ENCODE measurements around the gene MAPK11.

The MAPK11 gene

GRCh38 chr22:50271519-50271970 lies 1.4 kb upstream of the MAPK11 start:
- DNase-seq (ENCODE audit: low read depth): peak; percentile 59
- H3K4me3 ChIP-seq (replicated peaks; ENCODE audit: low read depth, low read length): peak overlapping the region; percentile 57
- TF ChIP-seq CTCF (IDR thresholded peaks at IDR 0.05; ENCODE audit: low read length, missing control alignments): no peak

- H3K4me3 ChIP-seq (replicated peaks; ENCODE audit: low read depth, low read length): peak overlapping the region; percentile 57
- TF ChIP-seq CTCF (IDR thresholded peaks at IDR 0.05; ENCODE audit: low read length, missing control alignments): no peak
- peak; percentile 71 for DNase-seq (ENCODE audit: low read depth)
These were observed 650 bp upstream of the MAPK11 start for GRCh38 chr22:50270666-50271394.

DNA sequence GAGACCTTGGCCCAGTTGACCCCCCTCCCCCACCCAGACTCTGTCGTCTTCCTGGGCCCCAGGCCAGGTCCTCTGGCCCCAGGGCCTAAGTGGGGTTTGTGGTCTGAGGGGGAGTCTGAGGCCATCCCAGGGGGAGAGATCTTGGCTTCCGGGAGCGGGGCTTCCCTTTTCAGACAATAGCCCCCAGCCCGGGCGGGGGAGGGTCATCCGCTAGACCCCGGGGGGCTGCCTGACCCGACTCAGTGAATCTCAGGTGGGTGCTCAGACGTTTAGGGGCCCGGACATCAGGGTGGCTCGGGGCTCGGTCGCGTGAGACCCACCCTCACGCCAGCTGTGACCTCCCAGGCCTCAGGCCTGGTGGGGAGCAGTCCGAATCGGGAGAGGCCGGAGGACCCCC lies 609 bp downstream of the MAPK11 start:
- TF ChIP-seq CTCF (IDR thresholded peaks at IDR 0.05; ENCODE audit: low read length, missing control alignments): no peak
- peak overlapping the region; percentile 57 for H3K4me3 ChIP-seq (replicated peaks; ENCODE audit: low read depth, low read length)
- no peak for DNase-seq (ENCODE audit: low read depth)

DNA sequence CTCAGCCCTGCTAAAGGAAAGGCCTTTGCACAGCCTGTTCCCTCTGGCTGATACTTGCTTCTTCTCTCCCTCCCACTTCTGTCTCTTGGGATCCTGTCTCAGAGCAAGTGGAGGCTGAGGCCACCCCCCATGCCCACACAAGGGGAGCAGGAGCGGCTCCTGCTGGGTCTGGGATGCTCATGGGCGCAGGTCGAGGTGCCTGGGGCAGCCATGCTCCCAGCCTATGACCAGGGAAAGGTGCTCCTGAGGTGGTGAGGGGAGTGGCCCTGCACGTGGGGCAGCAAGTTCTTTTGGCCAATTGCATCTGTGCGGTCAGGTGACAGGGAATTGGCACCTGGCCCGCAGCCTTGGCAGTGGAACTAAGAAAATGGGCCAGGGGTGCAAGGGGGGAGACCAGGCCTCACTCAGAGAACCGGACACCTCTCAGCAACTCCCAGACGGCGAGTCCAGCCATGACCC lies 1.5 kb downstream of the MAPK11 start:
- no peak for TF ChIP-seq CTCF (IDR thresholded peaks at IDR 0.05; ENCODE audit: low read length, missing control alignments)
- no peak overlapping the region for H3K4me3 ChIP-seq (replicated peaks; ENCODE audit: low read depth, low read length)

GRCh38 chr22:50267591-50268390 lies 2.4 kb downstream of the MAPK11 start:
- DNase-seq (ENCODE audit: low read depth): peak; percentile 52
- H3K4me3 ChIP-seq (replicated peaks; ENCODE audit: low read depth, low read length): peak overlapping the region; percentile 28
- TF ChIP-seq CTCF (IDR thresholded peaks at IDR 0.05; ENCODE audit: low read length, missing control alignments): peak; percentile 8

More for the DNA sequence above, 1.5 kb downstream of the MAPK11 start:
- DNase-seq (ENCODE audit: low read depth): peak; percentile 24

GRCh38 chr22:50266994-50267393 lies 3.2 kb downstream of the MAPK11 start:
- no peak overlapping the region for H3K4me3 ChIP-seq (replicated peaks; ENCODE audit: low read depth, low read length)
- no peak for DNase-seq (ENCODE audit: low read depth)
- TF ChIP-seq CTCF (IDR thresholded peaks at IDR 0.05; ENCODE audit: low read length, missing control alignments): no peak

Data from fibroblast of pulmonary artery (primary cell).